GM12874 (cell line): Measurements from ENCODE around the gene ADCYAP1R1.

ENCODE experiments used
- TF ChIP-seq, protein P1 (sequence below): IDR thresholded peaks from 2 replicates; pipeline ENCODE4 v1.5.1; 2011; ENCODE audit warnings: low read depth, mild to moderate bottlenecking, control low read depth, low read length, moderate library complexity; ENCODE audit not compliant: insufficient read depth

The ADCYAP1R1 gene

DNA sequence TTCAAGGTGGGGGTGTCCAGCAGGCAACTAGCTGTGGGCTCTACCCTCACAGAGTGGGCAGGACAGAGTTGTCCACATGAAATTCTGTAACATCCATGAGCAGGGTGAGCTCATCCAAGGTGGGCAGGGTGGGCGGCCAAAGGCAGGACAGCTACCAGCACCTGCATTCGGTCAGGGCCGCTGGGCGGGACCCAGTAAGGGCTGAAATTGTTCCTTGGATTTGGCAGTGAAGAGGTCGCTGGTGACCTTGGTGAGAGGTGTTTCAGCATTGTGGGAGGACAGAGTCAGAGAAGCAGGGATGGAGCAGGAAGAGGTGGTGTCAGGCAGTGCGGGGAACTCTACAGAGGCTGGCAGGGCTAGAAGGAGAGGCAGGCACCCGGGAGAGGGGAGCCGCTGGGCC is 23.9 kb downstream of the ADCYAP1R1 start:
- TF ChIP-seq, protein P1, sequence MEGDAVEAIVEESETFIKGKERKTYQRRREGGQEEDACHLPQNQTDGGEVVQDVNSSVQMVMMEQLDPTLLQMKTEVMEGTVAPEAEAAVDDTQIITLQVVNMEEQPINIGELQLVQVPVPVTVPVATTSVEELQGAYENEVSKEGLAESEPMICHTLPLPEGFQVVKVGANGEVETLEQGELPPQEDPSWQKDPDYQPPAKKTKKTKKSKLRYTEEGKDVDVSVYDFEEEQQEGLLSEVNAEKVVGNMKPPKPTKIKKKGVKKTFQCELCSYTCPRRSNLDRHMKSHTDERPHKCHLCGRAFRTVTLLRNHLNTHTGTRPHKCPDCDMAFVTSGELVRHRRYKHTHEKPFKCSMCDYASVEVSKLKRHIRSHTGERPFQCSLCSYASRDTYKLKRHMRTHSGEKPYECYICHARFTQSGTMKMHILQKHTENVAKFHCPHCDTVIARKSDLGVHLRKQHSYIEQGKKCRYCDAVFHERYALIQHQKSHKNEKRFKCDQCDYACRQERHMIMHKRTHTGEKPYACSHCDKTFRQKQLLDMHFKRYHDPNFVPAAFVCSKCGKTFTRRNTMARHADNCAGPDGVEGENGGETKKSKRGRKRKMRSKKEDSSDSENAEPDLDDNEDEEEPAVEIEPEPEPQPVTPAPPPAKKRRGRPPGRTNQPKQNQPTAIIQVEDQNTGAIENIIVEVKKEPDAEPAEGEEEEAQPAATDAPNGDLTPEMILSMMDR = no peak

DNA sequence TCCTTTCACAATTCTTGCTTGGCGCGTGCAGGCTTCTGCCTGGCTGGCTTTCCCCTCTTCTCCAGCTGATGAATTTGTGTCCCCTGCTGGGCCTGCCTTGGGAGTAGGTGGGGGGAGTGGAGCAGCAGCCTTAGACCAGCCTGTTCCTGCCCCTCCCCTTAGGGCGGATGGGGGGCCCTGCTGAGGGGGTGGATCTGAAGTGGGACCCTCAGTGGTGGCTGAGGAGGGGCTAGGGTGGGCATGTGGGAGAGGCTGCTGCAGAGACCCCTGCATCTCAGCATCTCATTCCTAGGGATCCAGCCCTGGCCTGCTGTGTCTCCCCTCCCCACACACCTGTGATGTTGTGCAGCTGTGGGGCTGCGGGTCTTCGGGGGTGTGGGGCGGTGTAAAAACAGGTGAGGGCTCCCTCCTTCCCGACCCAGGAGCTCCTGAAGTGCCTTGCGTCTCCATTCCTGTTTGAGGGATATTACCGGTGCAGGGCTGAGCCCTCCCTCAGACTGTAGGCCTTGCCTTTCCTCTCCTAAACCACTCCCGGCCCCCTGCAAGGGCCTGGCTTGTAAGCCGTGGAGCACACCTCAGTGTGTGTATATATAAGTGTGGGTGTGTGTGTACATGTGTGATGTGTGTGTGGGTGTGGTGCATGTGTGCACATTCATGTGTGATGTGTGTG is 24.7 kb downstream of the ADCYAP1R1 start:
- TF ChIP-seq, protein P1 = no peak

DNA sequence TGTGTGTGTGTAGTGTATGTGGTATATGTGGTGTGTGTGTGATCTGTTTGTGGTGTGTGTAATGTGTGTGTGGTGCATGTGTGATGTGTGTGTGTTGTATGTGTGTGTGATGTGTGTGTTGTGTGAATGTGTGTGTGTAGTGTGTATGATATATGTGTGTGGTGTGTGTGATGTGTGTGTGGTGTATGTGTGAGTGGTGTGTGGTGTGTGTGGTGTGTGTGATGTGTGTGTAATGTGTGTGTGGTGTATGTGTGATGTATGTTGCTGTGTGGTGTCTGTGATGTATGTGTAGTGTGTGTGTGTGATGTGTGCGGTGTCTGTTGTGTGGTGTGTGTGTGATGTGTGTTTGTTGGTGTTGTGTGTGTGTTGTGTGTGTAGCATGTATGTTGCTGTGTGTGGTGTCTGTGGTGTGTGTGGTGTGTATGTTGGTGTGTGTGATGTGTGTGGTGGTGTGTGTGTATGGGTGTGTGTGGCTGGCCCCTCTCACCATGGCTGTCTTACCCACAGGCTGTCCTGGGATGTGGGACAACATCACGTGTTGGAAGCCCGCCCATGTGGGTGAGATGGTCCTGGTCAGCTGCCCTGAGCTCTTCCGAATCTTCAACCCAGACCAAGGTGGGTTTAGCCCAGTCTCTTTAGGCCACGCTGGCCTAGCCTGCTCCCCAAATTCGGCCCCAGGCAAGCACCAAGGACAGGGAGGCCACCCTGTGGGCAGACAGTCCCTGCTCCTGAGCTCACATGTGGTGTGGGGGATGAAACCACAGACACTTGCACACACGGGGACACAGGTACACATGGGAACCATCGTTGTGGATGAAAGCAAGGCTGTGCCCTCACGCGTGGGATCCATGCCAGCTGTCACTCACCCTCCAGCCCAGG is 25.6 kb downstream of the ADCYAP1R1 start:
- TF ChIP-seq, protein P1 = no peak

DNA sequence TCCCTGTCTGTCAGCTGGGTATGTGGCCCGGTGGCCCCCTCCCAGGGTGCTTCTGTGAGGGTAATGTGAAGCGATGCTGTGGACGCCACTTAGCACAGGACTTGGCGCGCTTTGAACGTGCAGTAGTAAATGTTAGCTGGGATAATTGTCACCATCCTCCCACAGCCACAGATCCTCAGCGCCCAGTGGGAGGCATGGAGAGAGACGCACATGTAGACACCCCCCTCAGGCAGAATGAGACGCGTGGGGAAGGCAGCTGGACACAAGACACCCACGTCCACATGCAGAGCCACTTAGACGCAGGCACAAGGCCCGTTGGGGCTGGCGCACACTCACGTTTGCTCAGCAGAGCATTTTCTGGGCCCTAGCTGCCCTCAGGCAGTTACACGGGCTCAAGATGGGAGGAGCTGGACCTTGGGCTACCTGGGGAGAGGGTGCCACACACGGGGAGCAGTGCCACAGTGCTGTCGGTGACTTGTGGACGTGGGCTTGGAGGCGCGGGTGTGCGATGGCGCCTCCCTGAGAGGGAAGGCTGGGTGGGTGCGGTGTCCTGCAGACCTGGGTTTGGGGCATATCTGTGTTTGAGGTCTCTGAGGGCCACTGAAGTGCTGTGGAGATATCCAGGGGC is 26.4 kb downstream of the ADCYAP1R1 start:
- TF ChIP-seq, protein P1 = no peak

GRCh38 chr7:31079126-31079823 is 27.2 kb downstream of the ADCYAP1R1 start:
- TF ChIP-seq, protein P1 = no peak

GRCh38 chr7:31079824-31080511 is 27.9 kb downstream of the ADCYAP1R1 start:
- TF ChIP-seq, protein P1 = no peak
